Activated CD4-positive, alpha-beta T cell treated with anti-CD3 and anti-CD28 coated beads, Interleukin-2, amount 10 ng/mL, durations not matched to agents 7 days and 5 days (primary cell): ENCODE measurements around the gene ADAMTSL4. TPM values are rescaled to one million over a fixed set of nuclear protein-coding genes. Genes with fewer than 3 reads are reported as not detected.

Source experiments
- CTCF ChIA-PET: fragments of 350-600 bp; sonication (Branson Sonifier 250); formaldehyde crosslinking; loops from one replicate; lab custom pipeline; 2021; ENCODE audit warnings: antibody characterized with exemption; lab: Charles Lee
- POLR2A ChIA-PET: fragments of 350-600 bp; sonication (Branson Sonifier 250); formaldehyde crosslinking; loops from one replicate; lab custom pipeline; 2021; ENCODE audit warnings: antibody characterized with exemption; lab: Charles Lee
- DNase-seq: peaks from one replicate; pipeline ENCODE4 v3.0.0-alpha.2; 2020
- H3K27ac Mint-ChIP-seq: one replicate; pipeline ENCODE4 v1.8.0; 2021; ENCODE audit warnings: mild to moderate bottlenecking, moderate library complexity, mixed read lengths
- H3K27me3 Mint-ChIP-seq: one replicate; pipeline ENCODE4 v1.8.0; 2021; ENCODE audit warnings: mixed read lengths
- H3K36me3 Mint-ChIP-seq: one replicate; pipeline ENCODE4 v1.8.0; 2021; ENCODE audit warnings: low read depth, mixed read lengths
- H3K4me1 Mint-ChIP-seq: one replicate; pipeline ENCODE4 v1.8.0; 2021; ENCODE audit warnings: mixed read lengths
- H3K4me3 Mint-ChIP-seq: one replicate; pipeline ENCODE4 v1.8.0; 2021; ENCODE audit warnings: mild to moderate bottlenecking, moderate library complexity, mixed read lengths
- H3K9me3 Mint-ChIP-seq: one replicate; pipeline ENCODE4 v1.8.0; 2021; ENCODE audit warnings: mixed read lengths
- total RNA-seq, 2 experiments: library from RNA; stranded (reverse); gene quantifications; one replicate each; pipeline ENCODE4 v1.2.3, GENCODE V29; 2021

ADAMTSL4 gene
- total RNA-seq, 2 experiments from 2014 or later, result 0.06 to 0.15 TPM

- Mint-ChIP-seq H3K36me3 (no peaks in the 10 kb centered on the region), H3K4me1 (peaks cover 32% of the 10 kb centered on the region), H3K9me3 (no peaks in the 10 kb centered on the region), H3K4me3 (no peak overlapping the region), H3K27me3 (peaks cover 20% of the 10 kb centered on the region), H3K27ac (no peak overlapping the region)
- no peak for DNase-seq
- ChIA-PET POLR2A (no interaction called here), CTCF (interaction anchor here (0.6 to 9.7 kb wide), 10 partner anchors 8 to 794 kb away, joined by 3 to 84 read pairs (median 4); no protein-coding TSS in a partner anchor)
Measured at GRCh38 chr1:150551784-150552127, 2.5 kb downstream of the ADAMTSL4 start.

- POLR2A ChIA-PET, result no interaction called here
- CTCF ChIA-PET, result interaction anchor here (0.6 to 9.7 kb wide), 9 partner anchors 7 to 794 kb away, joined by 3 to 84 read pairs (median 4); no protein-coding TSS in a partner anchor
- no peak for DNase-seq
- Mint-ChIP-seq H3K4me1 (peaks cover 32% of the 10 kb centered on the region), H3K36me3 (no peaks in the 10 kb centered on the region), H3K9me3 (no peaks in the 10 kb centered on the region), H3K27me3 (peaks cover 17% of the 10 kb centered on the region), H3K4me3 (no peak overlapping the region), H3K27ac (peak overlapping the region; percentile 46)
Measured at GRCh38 chr1:150552128-150552910, 3.1 kb downstream of the ADAMTSL4 start.

GRCh38 chr1:150552911-150553289 lies 3.7 kb downstream of the ADAMTSL4 start:
- peaks cover 17% of the 10 kb centered on the region for H3K27me3 Mint-ChIP-seq
- H3K36me3 Mint-ChIP-seq, result no peaks in the 10 kb centered on the region
- no peaks in the 10 kb centered on the region for H3K9me3 Mint-ChIP-seq
- no peak overlapping the region for H3K4me3 Mint-ChIP-seq
- ChIA-PET CTCF (interaction anchor here (1.0 to 9.7 kb wide), 2 partner anchors 7 to 20 kb away, joined by 5 to 84 read pairs; no protein-coding TSS in a partner anchor), POLR2A (no interaction called here)
- H3K4me1 Mint-ChIP-seq, result peaks cover 32% of the 10 kb centered on the region
- no peak overlapping the region for H3K27ac Mint-ChIP-seq
- no peak for DNase-seq

- H3K27ac Mint-ChIP-seq, result peak overlapping the region; percentile 41
- no peak for DNase-seq
- no peak overlapping the region for H3K4me3 Mint-ChIP-seq
- peaks cover 29% of the 10 kb centered on the region for H3K4me1 Mint-ChIP-seq
- H3K27me3 Mint-ChIP-seq, result peaks cover 12% of the 10 kb centered on the region
- CTCF ChIA-PET, result interaction anchor here (0.6 to 1.0 kb wide), 3 partner anchors 13 to 24 kb away, joined by 3 to 5 read pairs (median 3); no protein-coding TSS in a partner anchor
- POLR2A ChIA-PET, result no interaction called here
- H3K36me3 Mint-ChIP-seq, result no peaks in the 10 kb centered on the region
- H3K9me3 Mint-ChIP-seq, result no peaks in the 10 kb centered on the region
Measured at GRCh38 chr1:150553392-150554085, 4.3 kb downstream of the ADAMTSL4 start.

GRCh38 chr1:150554086-150554452 lies 4.9 kb downstream of the ADAMTSL4 start:
- Mint-ChIP-seq H3K4me1 (peaks cover 28% of the 10 kb centered on the region), H3K27ac (no peak overlapping the region), H3K36me3 (no peaks in the 10 kb centered on the region), H3K27me3 (peaks cover 11% of the 10 kb centered on the region), H3K9me3 (no peaks in the 10 kb centered on the region), H3K4me3 (no peak overlapping the region)
- no peak for DNase-seq
- ChIA-PET CTCF (interaction anchor here (0.6 kb wide), 1 partner anchor 25 kb away, joined by 3 read pairs; no protein-coding TSS in a partner anchor), POLR2A (no interaction called here)

- Mint-ChIP-seq H3K9me3 (no peaks in the 10 kb centered on the region), H3K36me3 (no peaks in the 10 kb centered on the region), H3K4me3 (no peak overlapping the region), H3K27me3 (peaks cover 6% of the 10 kb centered on the region), H3K27ac (no peak overlapping the region), H3K4me1 (peaks cover 34% of the 10 kb centered on the region)
- DNase-seq, result no peak
- ChIA-PET POLR2A (interaction anchor here (0.5 to 0.7 kb wide), 2 partner anchors 317 to 320 kb away, joined by 3 to 4 read pairs; no protein-coding TSS in a partner anchor), CTCF (no interaction called here)
Measured at GRCh38 chr1:150555198-150555970, 6.2 kb downstream of the ADAMTSL4 start.

- H3K4me1 Mint-ChIP-seq, result peaks cover 34% of the 10 kb centered on the region
- H3K27ac Mint-ChIP-seq, result no peak overlapping the region
- DNase-seq, result no peak
- H3K4me3 Mint-ChIP-seq, result no peak overlapping the region
- H3K27me3 Mint-ChIP-seq, result peaks cover 2% of the 10 kb centered on the region
- H3K9me3 Mint-ChIP-seq, result no peaks in the 10 kb centered on the region
- ChIA-PET CTCF (interaction anchor here (9.9 kb wide), 1 partner anchor 18 kb away, joined by 158 read pairs; the partner anchor contains the start of gene MCL1), POLR2A (no interaction called here)
- peaks cover 1% of the 10 kb centered on the region for H3K36me3 Mint-ChIP-seq
Measured at GRCh38 chr1:150555971-150556865, 7.0 kb downstream of the ADAMTSL4 start.

- ChIA-PET POLR2A (no interaction called here), CTCF (interaction anchor here (2.5 to 9.9 kb wide), 3 partner anchors 9 to 66 kb away, joined by 6 to 158 read pairs (median 84); partner anchors contain the start of genes ADAMTSL4 and MCL1)
- no peaks in the 10 kb centered on the region for H3K9me3 Mint-ChIP-seq
- no peaks in the 10 kb centered on the region for H3K27me3 Mint-ChIP-seq
- peaks cover 1% of the 10 kb centered on the region for H3K36me3 Mint-ChIP-seq
- H3K4me1 Mint-ChIP-seq, result peaks cover 29% of the 10 kb centered on the region
- H3K27ac Mint-ChIP-seq, result no peak overlapping the region
- no peak overlapping the region for H3K4me3 Mint-ChIP-seq
- no peak for DNase-seq
Measured at GRCh38 chr1:150557065-150557600, 7.9 kb downstream of the ADAMTSL4 start.

- ChIA-PET CTCF (interaction anchor here (0.5 to 9.9 kb wide), 5 partner anchors 10 to 121 kb away, joined by 3 to 158 read pairs (median 6); partner anchors contain the start of genes ADAMTSL4, ENSA and MCL1), POLR2A (no interaction called here)
- Mint-ChIP-seq H3K9me3 (no peaks in the 10 kb centered on the region), H3K4me1 (peaks cover 29% of the 10 kb centered on the region), H3K27me3 (no peaks in the 10 kb centered on the region), H3K27ac (no peak overlapping the region), H3K4me3 (no peak overlapping the region), H3K36me3 (peaks cover 1% of the 10 kb centered on the region)
- DNase-seq, result no peak
Measured at GRCh38 chr1:150557813-150558212, 8.6 kb downstream of the ADAMTSL4 start.

- peaks cover 1% of the 10 kb centered on the region for H3K36me3 Mint-ChIP-seq
- ChIA-PET POLR2A (no interaction called here), CTCF (interaction anchor here (0.5 to 9.9 kb wide), 7 partner anchors 10 to 122 kb away, joined by 3 to 158 read pairs (median 6); partner anchors contain the start of genes ADAMTSL4, ECM1, ENSA and MCL1)
- DNase-seq, result no peak
- H3K27ac Mint-ChIP-seq, result no peak overlapping the region
- H3K4me1 Mint-ChIP-seq, result peaks cover 34% of the 10 kb centered on the region
- H3K27me3 Mint-ChIP-seq, result no peaks in the 10 kb centered on the region
- H3K9me3 Mint-ChIP-seq, result no peaks in the 10 kb centered on the region
- H3K4me3 Mint-ChIP-seq, result no peak overlapping the region
Measured at GRCh38 chr1:150558303-150558704, 9.1 kb downstream of the ADAMTSL4 start.
